GM18508 (cell line): ENCODE measurements around the gene MRPL51.

Experiments
- ATAC-seq: cut with Tn5 transposase; IDR thresholded peaks from one replicate; pipeline ENCODE4 v1.9.1; 2021; ENCODE audit warnings: moderate number of reproducible peaks; ENCODE audit not compliant: insufficient read depth, unreplicated experiment

The MRPL51 gene

DNA sequence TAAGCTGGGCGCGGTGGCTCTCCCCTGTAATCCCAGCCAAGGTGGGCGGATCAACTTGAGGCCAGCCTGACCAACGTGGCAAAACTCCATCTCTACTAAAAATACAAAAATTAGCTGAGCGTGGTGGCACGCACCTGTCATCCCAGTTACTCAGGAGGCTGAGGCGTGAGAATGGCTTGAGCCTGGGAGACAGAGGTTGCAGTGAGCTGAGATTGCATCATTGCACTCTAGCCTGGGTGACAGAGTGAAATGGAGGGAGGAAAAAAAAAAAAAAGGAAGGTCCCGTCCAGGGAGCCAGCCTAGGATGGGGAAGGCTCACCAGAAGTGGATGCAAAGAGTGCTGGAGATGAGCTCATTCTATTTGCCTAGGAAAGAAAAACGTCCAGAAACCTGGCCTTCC, 50.2 kb downstream of the MRPL51 start:
- ATAC-seq: no peak
